Pancreas (tissue), 10 donors: ENCODE data around the gene DCBLD2. TPM values are rescaled to one million over a fixed set of nuclear protein-coding genes. Genes with fewer than 3 reads are reported as not detected.

Experiments
- ATAC-seq, 4 donors: fragments of 200-7000 bp; cut with Tn5 transposase; one replicate each; pipeline versions ENCODE4 v1.8.0 to v1.9.1; 2020; ENCODE audit warnings: mild to moderate bottlenecking in 4 of 4, moderate library complexity in 4 of 4
- DNase-seq, 6 donors: peaks; one replicate each; pipeline ENCODE4 v3.0.0-alpha.2; 2020
- FAIRE-seq: peaks from 2 replicates; lab custom pipeline; 2012; peaks lifted over from hg19 to GRCh38; lab: Jason Lieb, UNC
- H3K27ac ChIP-seq, 4 donors: fragments of 200-600 bp; sonication (generic); 1 replicate in 3 of 4; 2 replicates in 1 of 4; pipeline versions ENCODE4 v1.5.0 to v1.8.0; 2020
- H3K27me3 ChIP-seq, 4 donors: fragments of 200-600 bp; one replicate each; pipeline ENCODE4 v1.8.0; 2021
- H3K36me3 ChIP-seq, 3 donors: fragments of 200-600 bp; sonication (generic) in 1 of 3; one replicate each; pipeline versions ENCODE4 v1.5.0 to v1.8.0; 2020 to 2021
- H3K4me1 ChIP-seq, 3 donors: fragments of 200-600 bp; one replicate each; pipeline ENCODE4 v1.8.0; 2021
- H3K4me3 ChIP-seq, 4 donors: fragments of 200-600 bp; sonication (generic) in 2 of 4; one replicate each; pipeline versions ENCODE4 v1.5.0 to v1.8.0; 2020 to 2021
- H3K9me3 ChIP-seq, 4 donors: fragments of 200-600 bp; one replicate each; pipeline ENCODE4 v1.8.0; 2021
- WGBS, 2 donors: extraction: QIAGEN DNeasy Blood & Tissue Kit; methylation state at CpG; one replicate each; pipeline ENCODE4 v1.1.7; 2013; 5-methylcytosine and 5-hydroxymethylcytosine counted together
- intact Hi-C, 3 donors: fragments of 100-400 bp; cut with DNase I; formaldehyde crosslinking; loops; one replicate each; pipeline versions ENCODE4 v1.11.1 to v1.14.2; 2022
- polyA plus RNA-seq, 2 donors: library from polyadenylated mRNA; stranded (reverse); fragments of 200-250 nt; gene quantifications; one replicate each; pipeline ENCODE4 v1.2.3, GENCODE V29; 2013
- total RNA-seq, 6 donors: library from RNA; stranded (reverse); fragmentation: NEBNext Ultra II Directional in 4 of 6; extraction: Animal tissue kit (Norgen Biotek cat#: 25700) in 4 of 6; gene quantifications; one replicate each; pipeline versions ENCODE4 v1.2.1 to v1.2.4, GENCODE V29; 2021 to 2023
- TF ChIP-seq, protein P1 (sequence below), 4 donors: fragments of 200-600 bp; sonication (generic) in 3 of 4; IDR thresholded peaks; one replicate each; pipeline versions ENCODE4 v1.5.0 to v1.8.0; 2021; ENCODE audit warnings: antibody characterized with exemption in 4 of 4
- donor health status: healthy with polysubstance abuse.
- donor health status: DM: no; HTN: no; CAD: no; lungs with moderate emphysema.
- donor health status: DM: no; HTN: no; CAD: no.
- donor health status: control.
- donor health status: control.
- donor health status: Bipolar disorder and iron deficiency.
- donor health status: DM: yes; HTN: yes; CAD: no.
- donor health status: DM: no; HTN: no; CAD: no.
- donor health status: DM: no; HTN: no; CAD: no.
- donor health status: DM: yes; HTN: yes; CAD: no.

Gene DCBLD2
- total and polyA plus RNA-seq, 8 donors: 2.2 to 12.9 (median 6.9) TPM

GRCh38 chr3:98800401-98800800 is 101.1 kb downstream of the DCBLD2 start:
- ATAC-seq (peak in 1 of 4 donors; percentile 41), DNase-seq (no peak), FAIRE-seq (no peak)
- Histone ChIP-seq H3K27ac (no peak overlapping the region), H3K27me3 (no peaks in the 10 kb centered on the region), H3K36me3 (peaks cover 0 to under 1% (median 0%) of the 10 kb centered on the region in 3 donors), H3K9me3 (no peaks in the 10 kb centered on the region), H3K4me3 (no peak overlapping the region), H3K4me1 (no peaks in the 10 kb centered on the region)
- WGBS, 2 donors: 72 to 76% methylated on average over 3 of the region's 3 CpGs
- TF ChIP-seq, protein P1, sequence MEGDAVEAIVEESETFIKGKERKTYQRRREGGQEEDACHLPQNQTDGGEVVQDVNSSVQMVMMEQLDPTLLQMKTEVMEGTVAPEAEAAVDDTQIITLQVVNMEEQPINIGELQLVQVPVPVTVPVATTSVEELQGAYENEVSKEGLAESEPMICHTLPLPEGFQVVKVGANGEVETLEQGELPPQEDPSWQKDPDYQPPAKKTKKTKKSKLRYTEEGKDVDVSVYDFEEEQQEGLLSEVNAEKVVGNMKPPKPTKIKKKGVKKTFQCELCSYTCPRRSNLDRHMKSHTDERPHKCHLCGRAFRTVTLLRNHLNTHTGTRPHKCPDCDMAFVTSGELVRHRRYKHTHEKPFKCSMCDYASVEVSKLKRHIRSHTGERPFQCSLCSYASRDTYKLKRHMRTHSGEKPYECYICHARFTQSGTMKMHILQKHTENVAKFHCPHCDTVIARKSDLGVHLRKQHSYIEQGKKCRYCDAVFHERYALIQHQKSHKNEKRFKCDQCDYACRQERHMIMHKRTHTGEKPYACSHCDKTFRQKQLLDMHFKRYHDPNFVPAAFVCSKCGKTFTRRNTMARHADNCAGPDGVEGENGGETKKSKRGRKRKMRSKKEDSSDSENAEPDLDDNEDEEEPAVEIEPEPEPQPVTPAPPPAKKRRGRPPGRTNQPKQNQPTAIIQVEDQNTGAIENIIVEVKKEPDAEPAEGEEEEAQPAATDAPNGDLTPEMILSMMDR (IDR thresholded peaks at IDR 0.05): no peak
- intact Hi-C loops: no loop called here

GRCh38 chr3:98799479-98799878 is 102.0 kb downstream of the DCBLD2 start:
- no peak overlapping the region for H3K27ac ChIP-seq
- no peaks in the 10 kb centered on the region for H3K9me3 ChIP-seq
- no peaks in the 10 kb centered on the region for H3K27me3 ChIP-seq
- DNase-seq (no peak), ATAC-seq (no peak), FAIRE-seq (no peak)
- no peaks in the 10 kb centered on the region for H3K36me3 ChIP-seq
- intact Hi-C loops: no loop called here
- no peaks in the 10 kb centered on the region for H3K4me1 ChIP-seq
- TF ChIP-seq, protein P1 (IDR thresholded peaks at IDR 0.05): no peak
- 85 to 86% methylated on average over 3 of the region's 3 CpGs for WGBS, 2 donors
- no peak overlapping the region for H3K4me3 ChIP-seq

DNA sequence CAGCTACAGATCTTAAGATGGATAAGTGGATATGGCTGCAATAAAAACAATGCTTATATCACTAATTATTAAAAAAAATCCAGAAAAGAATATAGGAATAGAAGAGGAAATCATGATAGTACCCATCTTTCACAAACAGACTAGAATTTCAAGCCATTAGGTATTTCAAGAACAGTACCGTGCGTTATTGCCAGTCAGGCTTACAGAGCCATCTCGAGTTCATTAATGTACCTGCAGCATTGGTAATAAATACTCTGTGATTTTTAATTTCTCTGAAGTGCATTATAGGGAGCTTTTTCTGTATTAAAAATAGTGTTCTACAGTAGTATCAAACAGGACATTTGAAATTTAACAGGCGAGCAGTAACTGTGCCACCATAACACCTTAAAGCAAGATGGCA is 102.7 kb downstream of the DCBLD2 start:
- Histone ChIP-seq H3K36me3 (no peaks in the 10 kb centered on the region), H3K9me3 (no peaks in the 10 kb centered on the region), H3K4me1 (no peaks in the 10 kb centered on the region), H3K27me3 (no peaks in the 10 kb centered on the region), H3K27ac (no peak overlapping the region), H3K4me3 (no peak overlapping the region)
- TF ChIP-seq, protein P1 (IDR thresholded peaks at IDR 0.05): no peak
- DNase-seq (no peak), ATAC-seq (peak in 2 of 4 donors; percentile 39 to 55), FAIRE-seq (no peak)
- intact Hi-C loops: no loop called here
- WGBS, 2 donors: 72 to 89% methylated on average over 4 of the region's 4 CpGs

GRCh38 chr3:98797905-98798304 is 103.6 kb downstream of the DCBLD2 start:
- no peak for ATAC-seq
- Histone ChIP-seq H3K27me3 (no peaks in the 10 kb centered on the region), H3K27ac (no peak overlapping the region), H3K36me3 (no peaks in the 10 kb centered on the region), H3K9me3 (no peaks in the 10 kb centered on the region), H3K4me3 (no peak overlapping the region), H3K4me1 (no peaks in the 10 kb centered on the region)
- FAIRE-seq: no peak
- DNase-seq: no peak
- intact Hi-C loops: no loop called here
- WGBS, 2 donors: 82 to 89% methylated on average over 4 of the region's 4 CpGs
- TF ChIP-seq, protein P1 (IDR thresholded peaks at IDR 0.05): no peak

DNA sequence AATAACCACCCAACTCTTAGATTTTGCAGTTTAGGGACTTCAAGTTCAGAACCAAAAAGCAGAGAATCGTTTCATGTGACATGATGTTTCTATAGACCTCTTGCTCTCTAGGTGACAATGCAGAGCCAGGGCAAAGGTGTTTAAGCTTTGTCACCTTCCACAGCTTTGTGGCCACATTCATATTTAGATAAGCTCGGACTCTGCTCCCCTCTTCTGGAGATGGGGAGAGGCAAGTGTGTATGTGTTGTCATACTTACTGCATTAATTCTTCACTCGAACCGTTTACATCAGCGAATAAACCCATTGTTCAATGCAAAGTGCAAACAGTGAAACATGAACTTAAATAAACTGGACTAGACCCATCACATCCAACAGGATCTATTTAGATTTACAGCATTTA is 105.2 kb downstream of the DCBLD2 start:
- Histone ChIP-seq H3K27ac (no peak overlapping the region), H3K27me3 (no peaks in the 10 kb centered on the region), H3K4me1 (no peaks in the 10 kb centered on the region), H3K4me3 (no peak overlapping the region), H3K36me3 (no peaks in the 10 kb centered on the region), H3K9me3 (no peaks in the 10 kb centered on the region)
- DNase-seq: no peak
- intact Hi-C loops: no loop called here
- 77 to 78% methylated on average over 5 of the region's 5 CpGs for WGBS, 2 donors
- TF ChIP-seq, protein P1 (IDR thresholded peaks at IDR 0.05): no peak
- FAIRE-seq: no peak
- ATAC-seq: no peak
